ENCODE data around the gene BEST1.
"Not testable (repeated sequence)": the region's sequence is repeated elsewhere in the genome, so short reads cannot be mapped to it uniquely, and the experiment has no call there.

BEST1 gene

DNA sequence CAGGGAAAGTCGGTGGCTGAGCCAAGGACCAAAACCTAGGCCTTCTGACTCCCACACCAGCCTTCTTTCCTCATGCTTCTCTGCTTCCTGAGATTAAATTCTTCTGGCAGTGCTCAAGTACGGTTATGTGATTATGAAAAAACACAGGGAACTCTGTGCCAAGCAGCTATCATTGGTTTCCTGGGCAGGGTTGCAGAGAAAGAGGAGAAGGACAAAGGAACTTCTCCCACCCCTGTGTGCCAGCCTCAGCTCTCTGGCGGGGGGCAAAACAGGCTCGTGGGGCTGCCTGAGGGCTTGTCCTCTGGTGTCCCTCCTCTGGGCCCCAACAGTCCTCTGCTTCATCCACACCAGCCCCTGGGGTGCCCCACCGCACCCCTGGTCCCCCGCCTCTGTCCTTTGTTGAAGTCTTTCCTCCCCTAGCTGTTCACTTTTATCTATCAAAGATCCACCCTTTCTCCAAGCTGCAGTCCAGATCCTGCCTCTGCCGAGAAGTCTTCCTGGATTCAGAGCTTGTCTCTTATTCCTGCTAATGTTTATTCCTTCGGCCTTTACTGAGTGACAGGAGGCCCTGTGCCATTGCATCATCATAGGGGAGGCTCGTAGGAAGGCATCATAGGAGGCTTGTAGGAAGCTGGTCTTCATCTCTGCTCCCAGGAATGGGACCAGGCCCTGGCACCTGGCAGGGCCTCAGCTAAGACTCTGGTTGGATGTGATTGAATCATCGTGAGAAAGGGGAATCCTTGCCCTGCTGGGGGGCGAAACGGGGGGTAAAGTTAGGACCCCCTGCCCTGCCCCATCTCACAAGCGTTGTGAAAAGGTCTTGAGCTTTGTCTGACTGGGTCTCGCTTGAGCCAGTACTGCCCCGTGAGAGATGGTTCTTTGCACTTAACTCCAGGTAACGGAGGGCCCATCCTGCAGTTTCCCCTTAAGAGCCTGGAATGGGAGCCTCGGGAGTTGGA is 28.8 kb downstream of the BEST1 start:
- DNase-seq = no peak

DNA sequence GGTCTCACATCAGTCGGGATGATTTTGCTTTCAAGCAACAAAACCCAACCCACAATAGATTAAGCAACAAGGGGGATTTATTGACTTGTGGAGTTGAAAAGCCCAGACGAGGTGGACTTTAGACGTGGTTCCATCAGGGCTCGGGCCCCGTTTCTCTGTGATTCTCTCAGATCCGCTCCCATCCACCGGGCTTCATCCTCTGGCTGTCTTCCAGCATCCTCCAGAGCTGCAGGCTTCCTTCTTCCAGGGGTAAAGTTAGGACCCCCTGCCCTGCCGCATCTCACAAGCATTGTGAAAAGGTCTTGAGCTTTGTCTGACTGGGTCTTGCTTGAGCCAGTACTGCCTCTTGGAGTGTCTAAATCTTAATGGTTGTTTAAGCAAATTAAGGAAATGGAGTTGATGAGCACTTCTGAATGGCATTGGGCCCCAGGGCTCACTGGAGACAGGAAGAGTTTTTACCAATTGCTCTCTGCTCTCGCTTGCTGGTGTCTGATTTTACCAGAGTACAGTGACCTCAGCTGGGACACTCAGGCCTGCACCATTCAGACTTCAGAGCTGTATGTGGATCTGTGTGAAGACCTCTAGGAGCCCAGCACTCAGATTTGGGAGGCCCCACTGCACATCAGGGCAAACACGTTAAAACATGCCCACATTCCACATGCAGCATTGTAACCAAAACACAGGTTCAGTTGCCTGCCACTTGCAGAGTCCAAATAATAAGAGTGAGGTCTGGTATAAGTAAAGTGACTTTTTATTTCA is 30.8 kb downstream of the BEST1 start:
- no peak for DNase-seq

DNA sequence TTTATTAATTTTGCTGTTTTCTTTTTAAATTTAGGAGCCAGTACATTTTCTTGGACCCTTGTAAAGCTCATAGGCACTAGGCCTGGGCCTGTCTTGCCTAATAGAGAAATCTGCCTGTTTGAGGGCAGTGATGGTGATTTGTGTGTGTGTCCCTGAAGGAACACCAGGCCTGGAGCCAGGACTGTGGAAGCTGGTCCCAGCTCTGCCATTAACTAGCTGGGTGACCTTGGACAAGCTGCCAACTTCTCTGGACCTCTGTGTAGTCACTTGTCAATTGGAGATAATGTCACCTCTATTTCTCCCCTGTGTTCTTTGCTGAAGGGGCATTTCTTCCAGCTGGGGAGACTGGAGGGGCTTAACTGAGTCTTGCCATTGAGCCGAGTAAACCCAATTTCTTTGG is 33.3 kb downstream of the BEST1 start:
- DNase-seq = no peak

DNA sequence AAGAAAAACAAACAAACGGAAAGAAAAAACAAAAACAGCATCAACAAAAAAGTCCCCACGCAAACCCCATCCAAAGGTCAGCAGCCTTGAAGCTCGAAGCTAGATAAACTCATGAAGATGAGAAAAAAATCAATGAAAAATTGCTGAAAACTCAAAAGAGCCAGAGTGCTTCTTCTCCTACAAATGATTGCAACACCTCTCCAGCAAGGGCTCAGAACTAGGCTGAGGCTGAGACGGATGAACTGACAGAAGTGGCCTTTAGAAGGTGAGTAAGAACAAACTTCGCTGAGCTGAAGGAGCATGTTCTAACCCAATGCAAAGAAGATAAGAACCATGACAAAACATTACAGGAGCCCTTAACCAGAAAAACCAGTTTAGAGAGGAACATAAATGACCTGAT is 35.7 kb downstream of the BEST1 start:
- DNase-seq = no peak

DNA sequence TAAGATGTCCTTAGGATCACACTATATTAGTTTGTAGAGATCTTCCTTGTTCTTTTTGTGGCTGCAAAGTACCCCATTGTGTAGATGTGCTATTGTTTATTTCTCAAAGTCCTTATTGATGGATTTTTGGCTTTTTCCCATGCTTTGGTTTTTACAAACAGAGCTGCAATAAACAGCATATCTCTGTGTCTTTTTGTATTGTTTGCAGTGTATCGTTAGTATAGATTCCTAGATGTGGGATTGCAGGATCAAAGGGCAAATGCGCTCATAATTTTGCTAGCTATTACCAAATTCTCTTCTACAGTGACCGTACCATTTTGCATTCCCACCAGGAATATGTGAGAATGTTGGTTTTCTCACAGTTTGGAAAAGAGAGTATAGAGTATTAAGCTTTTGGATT is 44.8 kb downstream of the BEST1 start:
- no peak for DNase-seq

DNA sequence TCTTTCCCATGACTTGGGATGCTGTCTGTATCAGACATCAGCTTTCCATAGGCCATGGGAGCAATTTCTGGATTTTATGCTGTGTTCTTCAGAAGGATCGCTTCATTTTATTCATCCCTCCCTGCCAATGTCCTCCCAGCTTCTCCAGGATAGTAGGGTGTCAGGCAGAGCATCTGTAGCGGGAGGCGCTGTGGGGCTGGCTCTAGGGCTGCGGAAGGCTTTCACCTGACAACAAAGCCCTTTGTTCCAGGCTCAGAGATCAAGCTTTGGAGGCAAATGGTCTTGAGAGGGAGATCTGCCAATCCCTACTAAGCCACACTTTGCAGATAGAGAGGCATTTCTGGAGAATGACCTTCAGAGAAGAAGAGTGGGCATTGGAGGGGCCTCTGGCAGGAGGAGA is 46.8 kb downstream of the BEST1 start:
- no peak for DNase-seq

DNA sequence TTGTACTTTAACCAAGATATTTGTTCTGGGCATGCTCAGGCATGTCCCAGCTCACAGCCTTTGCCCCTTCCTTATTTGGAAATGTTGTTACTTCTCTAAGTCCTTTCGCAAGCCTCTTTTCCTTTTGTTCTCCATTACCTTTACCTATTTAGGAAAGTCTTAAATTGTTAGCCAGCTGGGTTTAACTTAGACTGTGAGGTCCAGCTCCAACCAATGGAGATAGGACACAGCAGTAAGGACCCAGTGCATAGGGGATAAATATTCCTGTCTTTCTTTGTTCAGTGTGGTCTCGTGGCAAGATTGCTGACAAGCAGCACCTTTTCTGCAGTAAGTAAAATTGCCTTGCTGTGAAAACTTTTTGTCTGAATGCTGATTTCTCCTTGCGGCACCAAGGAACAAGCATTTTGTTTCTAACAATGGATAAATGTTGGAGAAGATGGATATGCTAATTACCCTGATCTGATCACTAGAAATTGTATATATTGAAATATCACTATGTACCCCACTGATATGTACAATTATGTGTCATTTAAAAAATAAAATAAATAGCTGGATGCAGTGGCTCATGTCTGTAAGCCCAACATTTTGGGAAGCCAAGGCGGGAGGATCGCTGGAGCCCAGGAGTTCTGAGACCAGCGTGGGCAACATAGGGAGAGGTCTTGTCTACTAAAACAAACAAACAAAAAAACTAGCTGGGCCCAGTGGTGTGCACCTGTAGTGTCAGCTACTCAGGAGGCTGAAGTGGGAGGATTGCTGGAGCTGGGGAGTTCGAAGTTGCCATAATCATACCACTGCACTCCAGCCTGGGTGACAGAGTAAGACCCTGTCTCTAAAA is 49.2 kb downstream of the BEST1 start:
- DNase-seq = no peak

DNA sequence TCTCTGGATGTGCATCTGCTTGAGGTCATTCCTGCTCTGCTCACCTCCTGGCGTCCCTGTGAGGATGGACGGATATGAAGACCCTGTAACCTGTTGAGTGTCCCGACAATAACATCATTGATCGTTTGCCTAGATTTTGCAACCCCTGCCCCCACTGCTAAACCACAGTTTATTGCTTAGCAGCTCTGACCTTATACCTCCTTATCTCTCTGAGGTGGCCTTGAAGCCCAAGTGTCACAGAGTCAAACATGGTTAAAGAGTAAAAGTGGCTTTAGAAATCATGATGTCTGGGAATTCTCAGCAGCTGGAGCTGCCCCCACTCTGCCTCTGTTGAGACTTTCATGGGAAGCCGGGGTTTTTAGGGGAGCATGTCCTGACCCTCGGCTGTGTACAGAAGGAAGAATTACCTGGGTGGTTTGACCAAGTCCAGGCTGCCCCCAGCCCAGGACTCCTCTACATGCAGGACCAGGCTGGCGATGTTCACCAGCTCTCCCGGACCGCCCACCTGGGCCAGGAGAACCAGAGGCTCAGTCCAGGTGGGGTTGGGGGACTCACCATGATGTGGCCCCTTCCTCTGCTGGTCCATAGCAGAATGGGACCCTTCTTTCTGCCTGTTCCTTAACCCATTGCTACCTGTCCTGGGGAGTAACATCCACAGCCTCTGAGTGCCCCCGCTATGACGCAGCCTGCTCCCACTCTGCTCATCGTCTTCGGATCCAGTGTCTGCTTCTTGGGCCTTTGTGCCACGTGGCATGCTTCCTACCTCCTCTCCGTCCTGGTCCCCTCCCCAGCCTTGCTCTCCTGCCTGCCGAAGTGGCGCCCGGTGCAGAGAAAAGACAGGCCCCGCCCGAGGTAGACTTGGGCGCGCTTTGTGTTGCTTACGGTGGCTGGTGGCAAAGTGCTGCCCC is 50.6 kb downstream of the BEST1 start:
- no peak for DNase-seq

DNA sequence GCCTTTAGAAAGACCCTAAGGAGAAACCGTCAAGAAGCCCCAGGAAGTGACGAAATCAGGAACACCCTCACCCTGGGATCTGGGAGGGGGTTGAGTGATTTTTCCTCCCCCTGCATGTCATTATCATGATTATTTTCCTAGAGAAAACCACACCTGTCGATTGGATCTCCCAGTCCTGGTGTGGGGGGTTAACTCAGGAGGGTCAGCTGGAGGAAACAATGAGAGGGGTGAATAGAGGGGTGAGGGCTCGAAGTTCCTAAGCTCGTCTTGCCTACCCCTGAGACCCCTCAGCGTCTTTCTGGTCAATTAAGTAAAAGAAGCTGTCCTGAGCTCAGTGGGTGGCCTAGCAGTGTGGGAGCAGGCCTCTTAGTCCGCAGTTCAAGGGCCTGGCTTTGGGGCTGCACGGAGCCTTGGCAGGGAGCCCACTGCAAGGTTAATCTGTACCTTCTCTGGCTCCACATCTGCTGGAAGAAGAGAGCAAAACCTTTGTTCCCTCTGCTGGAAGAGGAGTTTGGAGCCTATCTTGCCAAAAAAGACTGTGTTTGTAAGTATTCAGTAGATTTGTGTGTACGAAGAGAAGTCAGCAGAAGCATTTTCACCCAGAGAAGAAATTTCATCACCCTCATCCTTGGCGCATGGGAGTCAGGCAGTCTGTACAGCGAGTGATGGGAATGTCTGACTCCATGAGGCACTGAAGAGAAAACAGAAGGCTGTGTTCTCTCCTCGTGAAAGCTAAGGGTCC is 51.5 kb downstream of the BEST1 start:
- no peak for DNase-seq

DNA sequence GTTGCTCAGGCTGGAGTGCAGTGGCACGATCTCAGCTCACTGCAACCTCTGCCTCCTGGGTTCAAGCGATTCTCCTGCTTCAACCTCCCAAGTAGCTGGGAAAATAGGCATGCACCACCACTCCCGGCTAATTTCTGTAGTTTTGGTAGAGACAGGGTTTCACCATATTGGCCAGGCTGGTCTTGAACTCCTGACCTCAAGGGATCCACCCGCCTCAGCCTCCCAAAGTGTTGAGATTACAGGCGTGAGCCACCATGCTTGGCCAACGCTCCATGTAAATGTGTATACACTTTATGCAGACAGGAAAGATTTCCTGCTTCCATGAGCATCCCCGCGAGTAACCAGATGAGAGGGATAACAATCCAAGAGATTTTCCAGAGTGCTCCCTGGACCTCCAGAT is 52.1 kb downstream of the BEST1 start:
- not testable (repeated sequence) for DNase-seq

DNA sequence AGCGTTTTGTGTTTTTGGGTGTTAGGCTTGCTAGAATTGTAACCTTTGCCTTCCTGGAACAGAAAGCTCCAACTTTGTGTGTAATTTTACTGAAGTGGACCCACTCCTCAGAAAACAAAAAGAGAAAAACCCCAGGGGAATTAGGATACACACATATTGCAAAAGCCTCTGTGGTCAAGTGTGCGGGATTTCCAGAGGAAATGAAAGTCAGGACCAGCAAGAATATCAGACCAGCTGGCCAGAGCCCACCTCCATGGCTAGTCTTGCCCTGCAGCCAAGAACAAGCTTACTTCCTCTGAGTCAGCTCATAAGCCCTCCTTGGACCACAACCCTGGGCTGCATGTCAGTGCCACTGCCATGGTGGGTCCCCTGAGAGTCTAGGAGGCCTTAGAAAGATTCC is 54.3 kb downstream of the BEST1 start:
- DNase-seq = no peak

DNA sequence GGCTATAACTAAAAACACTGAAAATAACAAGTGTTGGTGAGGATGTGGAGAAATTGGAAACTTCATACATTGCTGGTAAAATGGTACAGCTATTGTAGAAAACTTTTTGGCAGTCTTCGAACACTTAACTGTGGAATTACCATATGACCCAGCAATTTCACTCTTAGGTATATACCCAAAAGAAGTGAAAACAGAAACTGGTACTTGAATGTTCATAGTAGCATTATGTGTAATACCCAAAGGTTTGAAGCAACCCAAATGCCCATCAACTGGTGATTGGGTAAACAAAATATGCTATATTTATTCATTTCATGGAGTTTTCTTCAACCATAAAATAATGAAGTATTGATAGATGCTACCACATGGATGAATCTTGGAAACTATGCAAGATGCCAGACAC is 58.0 kb downstream of the BEST1 start:
- no peak for DNase-seq

DNA sequence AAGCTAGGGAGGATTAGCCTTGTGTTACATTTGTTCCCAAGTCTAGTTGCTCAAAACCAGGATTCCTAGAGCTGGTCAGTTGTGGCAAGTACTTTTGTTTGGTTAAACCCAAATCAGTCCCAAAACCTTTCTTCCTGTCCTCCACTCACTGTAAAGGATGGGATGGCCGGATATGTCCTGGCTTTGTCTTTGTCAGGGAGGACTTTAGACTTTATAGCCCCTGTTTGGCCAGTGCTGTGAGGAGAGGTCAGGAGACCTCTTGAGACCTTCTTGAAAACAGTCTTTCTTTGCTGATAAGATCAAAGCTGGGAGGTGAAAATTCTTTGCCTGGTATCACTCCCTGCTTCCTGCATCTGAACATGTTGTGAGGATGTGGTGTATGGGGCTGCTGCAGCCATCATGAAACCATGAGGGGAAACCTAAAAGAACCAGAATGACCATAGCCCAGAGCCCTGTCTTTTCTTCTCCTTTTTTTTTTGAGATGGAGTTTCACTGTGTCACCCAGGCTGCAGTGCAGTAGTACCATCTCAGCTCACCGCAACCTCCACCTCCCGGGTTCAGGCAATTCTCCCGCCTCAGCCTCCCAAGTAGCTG is 60.9 kb downstream of the BEST1 start:
- no peak for DNase-seq

DNA sequence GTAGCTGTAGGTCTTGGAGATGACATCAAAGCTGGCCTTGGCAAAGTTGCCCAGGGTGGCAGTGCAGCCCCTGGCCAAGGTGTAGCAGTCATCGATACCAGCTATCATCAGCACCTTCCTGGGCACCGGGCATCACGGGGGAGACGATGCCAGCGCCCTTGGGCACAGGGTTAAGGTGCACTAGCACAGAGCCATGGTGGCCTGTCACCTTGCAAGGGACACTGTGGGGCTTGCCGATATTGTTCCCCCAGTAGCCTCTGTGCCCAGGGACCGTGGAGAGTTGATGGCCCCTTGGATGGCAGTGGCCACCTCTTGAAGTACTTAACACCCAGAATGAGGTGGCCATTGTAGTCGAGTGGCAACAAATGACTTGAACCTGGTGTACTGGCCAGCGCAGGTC is 61.7 kb downstream of the BEST1 start:
- no peak for DNase-seq

DNA sequence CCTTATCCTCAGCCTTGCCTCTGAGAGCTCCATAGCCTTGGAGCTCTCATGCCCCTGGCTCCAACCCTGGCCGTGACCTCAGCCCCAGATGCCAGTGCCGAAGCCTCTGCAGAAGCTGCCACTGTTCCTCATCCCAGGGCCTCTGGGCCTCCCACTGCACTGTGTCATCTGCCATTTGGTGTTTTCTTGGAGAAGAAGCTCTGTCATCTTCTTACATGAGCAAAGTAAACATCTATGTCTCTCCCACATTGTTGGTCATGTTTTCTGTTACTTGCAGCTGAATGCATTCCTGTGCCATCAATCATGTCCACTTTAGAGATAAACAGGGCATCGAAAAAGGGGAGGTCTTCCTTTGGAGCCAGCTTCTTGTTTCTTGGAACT is 62.3 kb downstream of the BEST1 start:
- no peak for DNase-seq

DNA sequence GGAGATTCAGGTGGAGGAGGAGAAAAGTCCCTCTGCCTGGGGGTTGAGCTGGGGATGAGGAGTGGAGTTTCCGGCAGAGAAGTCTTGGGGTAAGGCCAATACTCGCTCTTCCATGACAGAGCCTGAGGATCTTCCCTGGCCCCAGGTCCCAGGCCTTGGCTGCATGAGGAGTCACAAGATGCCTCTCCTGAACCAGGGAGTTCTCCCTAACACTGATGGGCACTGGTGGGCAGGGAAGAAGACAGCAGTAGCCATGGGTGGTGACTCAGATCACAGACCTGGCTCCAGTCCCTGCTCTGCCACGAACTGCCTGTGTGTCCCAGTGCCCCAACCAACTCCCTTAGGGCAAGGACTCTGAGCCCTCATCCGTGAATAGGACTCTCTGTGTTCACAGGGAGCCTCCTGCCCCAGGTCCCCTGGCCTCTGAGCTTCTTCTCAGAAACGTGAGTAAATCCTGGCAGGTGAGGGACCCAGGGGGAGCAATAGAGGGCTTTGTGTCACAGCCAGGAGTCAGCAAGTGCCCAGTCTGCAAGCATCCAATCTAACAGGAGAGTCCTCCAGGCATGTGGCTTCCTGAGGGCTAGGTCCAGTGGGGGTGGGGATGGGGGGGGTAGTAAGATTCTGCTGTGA is 62.8 kb downstream of the BEST1 start:
- DNase-seq = no peak

Data from stimulated activated naive CD4-positive, alpha-beta T cell (primary cell).